Measurements from ENCODE around the gene FBXW9.
"Not testable (repeated sequence)": the region's sequence is repeated elsewhere in the genome, so short reads cannot be mapped to it uniquely, and the experiment has no call there.

Gene FBXW9

DNA sequence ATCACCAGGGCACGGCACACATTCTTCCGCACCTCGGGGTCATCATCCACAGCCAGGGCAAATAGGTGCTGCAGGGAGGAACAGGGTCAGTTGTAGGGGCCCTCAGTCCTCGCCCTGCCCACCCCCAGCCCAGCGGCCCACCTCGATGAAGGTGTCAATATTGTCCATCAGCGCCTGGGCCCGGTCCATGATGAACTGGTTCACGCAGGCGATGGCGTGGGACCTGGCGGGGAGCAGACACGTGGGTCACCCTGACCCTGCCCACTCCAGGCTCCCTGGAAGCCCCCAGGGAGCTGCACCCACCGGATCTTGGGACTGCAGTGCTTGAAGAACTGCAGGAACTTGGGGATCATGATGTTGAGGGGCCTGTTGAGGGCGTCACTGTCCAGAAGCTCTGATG, 18.7 kb upstream of the FBXW9 start:
- DNase-seq = no peak

DNA sequence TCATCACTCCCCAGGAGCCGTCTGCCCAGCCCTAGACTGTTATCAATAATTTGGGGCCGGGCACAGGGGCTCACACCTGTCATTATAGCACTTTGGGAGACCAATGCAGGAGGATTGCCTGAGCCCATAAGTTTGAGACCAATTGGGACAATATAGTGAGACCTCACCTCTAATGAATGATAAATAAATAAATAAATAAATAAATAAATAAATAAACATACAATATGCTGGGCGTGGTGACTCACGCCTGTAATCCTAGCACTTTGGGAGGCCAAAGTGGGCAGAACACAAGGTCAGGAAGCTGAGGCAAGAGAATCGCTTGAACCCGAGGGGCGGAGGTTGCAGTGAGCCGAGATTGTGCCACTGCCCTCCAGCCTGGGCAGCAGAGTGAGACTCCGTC, 16.9 kb upstream of the FBXW9 start:
- not testable (repeated sequence) for DNase-seq

DNA sequence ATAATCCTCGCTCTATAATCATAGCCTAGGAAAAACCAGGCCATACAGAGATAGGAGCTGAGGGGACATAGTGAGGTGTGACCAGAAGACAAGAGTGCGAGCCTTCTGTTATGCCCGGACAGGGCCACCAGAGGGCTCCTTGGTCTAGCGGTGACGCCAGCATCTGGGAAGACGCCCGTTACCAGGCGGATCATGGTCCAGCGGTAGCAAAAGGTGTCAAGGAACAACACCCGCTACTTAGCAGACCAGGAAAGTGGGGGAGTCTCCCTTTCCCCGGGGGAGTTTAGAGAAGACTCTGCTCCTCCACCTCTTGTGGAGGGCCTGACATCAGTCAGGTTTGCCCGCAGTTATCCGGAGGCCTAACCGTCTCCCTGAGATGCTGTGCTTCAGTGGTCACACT, 15.6 kb upstream of the FBXW9 start:
- not testable (repeated sequence) for DNase-seq

GRCh38 chr19:12711187-12711586, 14.8 kb upstream of the FBXW9 start:
- DNase-seq = no peak

GRCh38 chr19:12708641-12709040, 12.2 kb upstream of the FBXW9 start:
- no peak for DNase-seq

GRCh38 chr19:12706332-12706718, 9.9 kb upstream of the FBXW9 start:
- DNase-seq = no peak

DNA sequence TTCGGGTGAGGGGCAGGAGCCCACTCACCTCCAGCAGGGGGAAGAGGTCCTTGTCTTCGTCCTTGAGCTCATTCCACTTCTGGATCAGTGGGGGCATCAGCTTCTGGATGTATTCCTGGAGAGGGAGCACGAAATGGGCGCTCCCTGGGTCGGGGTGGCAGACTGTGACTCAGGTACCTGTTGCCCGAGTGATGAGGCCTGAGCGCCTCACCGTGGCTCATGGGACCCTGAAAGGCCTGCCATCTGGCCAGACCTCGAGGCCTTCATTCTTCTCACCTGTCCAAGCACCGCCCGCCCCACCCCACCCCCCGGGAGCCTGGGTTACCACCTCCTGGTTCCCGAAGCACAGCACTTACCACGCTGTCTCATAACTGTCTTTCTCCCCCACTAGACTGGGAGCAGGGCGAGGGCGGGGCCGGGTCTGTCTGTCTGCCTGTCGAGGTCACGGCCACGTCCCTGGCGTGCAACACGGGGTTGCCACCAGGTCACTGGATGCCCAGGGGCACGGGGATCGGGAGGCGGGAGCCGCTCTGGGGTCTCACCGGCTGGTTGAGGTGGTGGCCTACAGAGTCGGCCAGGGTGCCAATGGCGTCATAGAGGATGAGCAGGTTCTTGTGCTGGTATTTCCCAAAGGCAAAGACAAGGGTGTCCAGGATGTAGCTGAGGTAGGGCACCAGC, 9.4 kb upstream of the FBXW9 start:
- DNase-seq = no peak

- no peak for DNase-seq
Observed at GRCh38 chr19:12705169-12705568, 8.7 kb upstream of the FBXW9 start.

GRCh38 chr19:12703046-12703445, 6.6 kb upstream of the FBXW9 start:
- DNase-seq = no peak

DNA sequence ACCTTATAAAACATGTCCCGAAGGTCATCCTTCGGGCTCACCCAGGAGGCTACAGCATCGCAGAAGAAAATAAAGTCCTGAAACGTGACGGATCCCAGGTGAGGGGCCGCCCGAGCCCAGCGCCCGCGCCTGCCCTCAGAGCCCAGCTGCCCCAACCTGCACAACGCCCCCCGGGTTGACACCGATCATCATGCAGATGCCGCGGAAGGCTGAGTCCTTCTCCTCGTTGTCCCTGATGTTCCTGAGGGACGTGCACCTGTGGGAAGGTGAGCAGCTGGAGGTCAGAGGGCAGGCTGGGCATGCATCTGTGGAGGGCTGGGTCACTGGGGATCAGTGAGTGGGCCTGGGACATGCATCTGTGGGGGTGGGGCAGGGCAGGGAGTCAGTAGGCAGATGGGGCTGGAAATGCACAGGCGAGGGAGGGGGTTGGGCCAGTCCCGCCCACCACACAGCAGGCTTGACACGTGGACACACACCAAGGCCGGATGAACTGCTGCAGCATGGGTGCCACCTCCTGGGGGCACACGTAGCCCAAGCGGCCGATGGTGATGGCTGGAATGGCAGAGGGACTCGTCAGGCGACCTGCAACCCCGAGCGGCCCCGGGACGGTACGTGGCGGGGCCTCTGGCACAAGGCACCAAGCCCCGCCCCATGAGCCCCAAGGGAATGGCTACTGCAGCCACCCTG, 5.3 kb upstream of the FBXW9 start:
- DNase-seq = no peak

GRCh38 chr19:12698138-12698537, 1.7 kb upstream of the FBXW9 start:
- no peak for DNase-seq

DNA sequence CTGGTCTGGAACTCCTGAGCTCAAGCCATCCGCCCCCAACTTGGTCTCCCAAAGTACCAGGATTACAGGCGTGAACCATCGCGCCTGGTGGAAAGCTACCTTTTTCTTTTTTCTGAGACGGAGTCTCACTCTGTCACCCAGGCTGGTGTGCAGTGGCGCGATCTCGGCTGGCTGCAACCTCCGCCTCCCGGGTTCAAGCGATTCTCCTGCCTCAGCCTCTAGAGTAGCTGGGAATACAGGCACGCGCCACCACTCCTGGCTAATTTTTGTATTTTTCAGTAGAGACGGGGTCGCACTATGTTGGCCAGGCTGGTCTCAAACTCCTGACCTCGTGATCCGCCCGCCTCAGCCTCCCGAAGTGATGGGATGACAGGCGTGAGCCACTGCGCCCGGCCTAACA, 994 bp upstream of the FBXW9 start:
- DNase-seq = not testable (repeated sequence)

DNA sequence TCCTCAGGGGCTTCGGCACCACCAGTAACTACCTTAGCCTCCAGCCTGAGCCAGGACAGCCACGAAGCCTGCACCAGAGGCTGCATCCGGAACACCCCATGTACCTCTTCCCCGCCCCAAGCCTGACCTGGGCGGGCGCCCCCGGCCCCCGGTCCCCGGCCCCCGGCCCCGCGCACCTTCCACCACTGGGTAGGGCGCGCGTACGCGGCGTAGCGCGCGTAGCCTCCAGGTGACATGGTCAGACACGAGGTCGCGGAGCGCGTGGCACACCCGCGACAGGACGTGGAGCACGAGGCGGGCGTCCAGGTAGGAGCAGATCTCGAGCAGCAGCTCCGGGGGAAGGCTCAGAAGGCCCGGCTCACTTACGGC, 450 bp downstream of the FBXW9 start:
- no peak for DNase-seq

DNA sequence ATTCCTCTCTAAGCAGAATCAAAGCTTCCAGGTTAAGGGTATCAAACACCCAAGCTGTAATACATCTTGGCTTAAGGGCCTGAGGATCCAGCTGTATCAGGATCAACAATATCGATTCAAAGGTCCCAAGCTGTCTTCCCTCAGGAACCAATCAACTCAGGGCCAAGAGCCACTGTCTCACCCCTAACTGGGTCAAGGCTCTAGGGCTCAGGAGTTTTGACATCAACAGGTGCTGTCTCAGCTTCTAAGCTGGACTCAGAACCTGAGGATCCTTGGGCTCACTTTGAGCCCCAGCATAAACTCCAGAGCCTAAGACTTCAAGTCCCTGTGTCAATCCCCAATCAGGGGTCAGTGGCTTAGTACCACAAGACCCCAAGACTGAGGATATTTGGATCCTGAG, 917 bp downstream of the FBXW9 start:
- no peak for DNase-seq

GRCh38 chr19:12695096-12695495, 1.3 kb downstream of the FBXW9 start:
- DNase-seq = no peak

GRCh38 chr19:12694641-12695040, 1.8 kb downstream of the FBXW9 start:
- no peak for DNase-seq

GRCh38 chr19:12692960-12693359, 3.5 kb downstream of the FBXW9 start:
- DNase-seq = no peak

GRCh38 chr19:12689581-12690216, 6.7 kb downstream of the FBXW9 start:
- DNase-seq = no peak

DNA sequence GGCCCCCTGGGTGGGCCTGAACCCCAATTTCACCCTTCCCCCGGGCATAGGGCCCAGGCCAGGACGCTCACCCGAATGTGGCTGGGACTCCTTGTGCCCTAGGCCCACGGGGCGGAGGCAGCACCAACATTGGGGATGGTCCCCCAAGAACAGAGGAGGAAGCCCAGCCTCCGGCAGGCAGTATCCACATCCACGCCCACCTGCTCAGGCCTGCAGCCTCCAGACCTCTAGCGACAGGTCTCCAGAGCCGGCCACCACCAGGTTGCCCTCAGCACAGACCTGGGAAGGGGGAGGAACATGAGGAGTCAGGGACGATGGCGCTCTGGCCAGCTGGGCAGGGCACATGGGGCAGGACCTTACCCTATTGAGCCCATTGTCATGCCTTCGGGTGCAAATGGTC, 7.4 kb downstream of the FBXW9 start:
- no peak for DNase-seq

- DNase-seq = no peak
Observed at GRCh38 chr19:12687496-12688196, 8.8 kb downstream of the FBXW9 start, which contains the start of gene GNG14. Gene GNG14, plus strand, starts transcription at chr19:12687998. Its CDS starts 51 bp downstream, at chr19:12688049.

- no peak for DNase-seq
Observed at GRCh38 chr19:12685831-12686230, 10.6 kb downstream of the FBXW9 start.

GRCh38 chr19:12681074-12681987, 15.1 kb downstream of the FBXW9 start, which contains the start of gene DHPS:
Gene DHPS, minus strand, starts transcription at chr19:12681880. Its CDS starts 114 bp downstream, at chr19:12681766.
- DNase-seq = peak; percentile 47

All from activated gamma-delta T cell (primary cell).